AG10803 (cell line): ENCODE measurements around the gene HOXA1.

ENCODE experiments used
- DNase-seq: peaks from one replicate; pipeline ENCODE4 v3.0.0; 2010; ENCODE audit warnings: low read depth
- H3K4me3 ChIP-seq: 2 replicates; pipeline ENCODE4 v1.5.1; 2011; ENCODE audit warnings: mild to moderate bottlenecking, low read length, control low read depth
- TF ChIP-seq, protein P1 (sequence below): conservative IDR thresholded peaks from 2 replicates; pipeline ENCODE4 v1.5.1; 2011; ENCODE audit warnings: mild to moderate bottlenecking, low read length, control low read depth, inconsistent platforms

Gene HOXA1

DNA sequence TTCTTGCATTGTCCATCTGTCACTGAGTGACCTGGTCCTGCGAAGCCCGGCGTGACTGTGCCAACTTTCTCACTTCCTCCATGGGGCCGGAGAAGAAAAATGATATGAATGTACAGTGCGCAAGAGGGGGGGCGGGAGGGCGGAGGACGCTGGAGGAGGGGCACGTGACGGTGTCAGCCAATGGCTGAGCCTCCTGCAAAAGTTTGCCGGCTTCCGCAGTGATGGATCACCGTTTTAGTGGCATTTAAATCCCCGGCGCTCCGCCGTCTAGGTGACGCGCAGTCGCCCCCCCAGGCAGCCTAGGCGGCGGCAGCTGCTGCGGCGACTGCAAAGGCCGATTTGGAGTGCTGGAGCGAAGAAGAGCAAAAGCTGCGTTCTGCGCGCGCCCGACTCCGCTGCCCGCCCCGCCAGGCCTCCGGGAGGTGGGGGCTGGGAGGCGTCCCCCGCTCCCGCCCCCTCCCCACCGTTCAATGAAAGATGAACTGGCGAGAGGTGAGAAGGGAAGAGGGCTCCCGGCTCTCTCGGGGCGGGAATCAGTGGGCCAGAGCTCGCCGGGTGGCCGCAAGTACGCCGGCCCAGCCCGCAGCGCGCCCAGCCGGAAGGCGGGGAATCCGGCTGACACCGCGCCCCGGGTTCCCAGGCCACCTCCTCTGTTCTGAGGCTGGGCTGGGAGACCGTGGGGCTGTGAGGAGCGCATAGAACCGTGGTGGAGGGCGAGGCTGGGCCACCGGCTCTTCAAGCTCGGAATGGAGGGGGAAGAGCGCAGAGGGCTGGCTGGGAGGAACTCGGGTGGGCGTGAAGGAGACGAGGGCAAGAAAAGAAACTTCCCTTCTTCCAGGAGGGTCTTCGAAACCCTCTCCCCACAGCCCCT is at the start of gene HOXA1:
Gene HOXA1, minus strand, starts transcription at position 104 of the 871 bp plus-strand sequence. Its CDS starts 88 bp downstream, at position 16.
- TF ChIP-seq, protein P1, sequence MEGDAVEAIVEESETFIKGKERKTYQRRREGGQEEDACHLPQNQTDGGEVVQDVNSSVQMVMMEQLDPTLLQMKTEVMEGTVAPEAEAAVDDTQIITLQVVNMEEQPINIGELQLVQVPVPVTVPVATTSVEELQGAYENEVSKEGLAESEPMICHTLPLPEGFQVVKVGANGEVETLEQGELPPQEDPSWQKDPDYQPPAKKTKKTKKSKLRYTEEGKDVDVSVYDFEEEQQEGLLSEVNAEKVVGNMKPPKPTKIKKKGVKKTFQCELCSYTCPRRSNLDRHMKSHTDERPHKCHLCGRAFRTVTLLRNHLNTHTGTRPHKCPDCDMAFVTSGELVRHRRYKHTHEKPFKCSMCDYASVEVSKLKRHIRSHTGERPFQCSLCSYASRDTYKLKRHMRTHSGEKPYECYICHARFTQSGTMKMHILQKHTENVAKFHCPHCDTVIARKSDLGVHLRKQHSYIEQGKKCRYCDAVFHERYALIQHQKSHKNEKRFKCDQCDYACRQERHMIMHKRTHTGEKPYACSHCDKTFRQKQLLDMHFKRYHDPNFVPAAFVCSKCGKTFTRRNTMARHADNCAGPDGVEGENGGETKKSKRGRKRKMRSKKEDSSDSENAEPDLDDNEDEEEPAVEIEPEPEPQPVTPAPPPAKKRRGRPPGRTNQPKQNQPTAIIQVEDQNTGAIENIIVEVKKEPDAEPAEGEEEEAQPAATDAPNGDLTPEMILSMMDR: no peak
- peak within 1 kb of the TSS; percentile 93 for H3K4me3 ChIP-seq
- peak; percentile 93 for DNase-seq

DNA sequence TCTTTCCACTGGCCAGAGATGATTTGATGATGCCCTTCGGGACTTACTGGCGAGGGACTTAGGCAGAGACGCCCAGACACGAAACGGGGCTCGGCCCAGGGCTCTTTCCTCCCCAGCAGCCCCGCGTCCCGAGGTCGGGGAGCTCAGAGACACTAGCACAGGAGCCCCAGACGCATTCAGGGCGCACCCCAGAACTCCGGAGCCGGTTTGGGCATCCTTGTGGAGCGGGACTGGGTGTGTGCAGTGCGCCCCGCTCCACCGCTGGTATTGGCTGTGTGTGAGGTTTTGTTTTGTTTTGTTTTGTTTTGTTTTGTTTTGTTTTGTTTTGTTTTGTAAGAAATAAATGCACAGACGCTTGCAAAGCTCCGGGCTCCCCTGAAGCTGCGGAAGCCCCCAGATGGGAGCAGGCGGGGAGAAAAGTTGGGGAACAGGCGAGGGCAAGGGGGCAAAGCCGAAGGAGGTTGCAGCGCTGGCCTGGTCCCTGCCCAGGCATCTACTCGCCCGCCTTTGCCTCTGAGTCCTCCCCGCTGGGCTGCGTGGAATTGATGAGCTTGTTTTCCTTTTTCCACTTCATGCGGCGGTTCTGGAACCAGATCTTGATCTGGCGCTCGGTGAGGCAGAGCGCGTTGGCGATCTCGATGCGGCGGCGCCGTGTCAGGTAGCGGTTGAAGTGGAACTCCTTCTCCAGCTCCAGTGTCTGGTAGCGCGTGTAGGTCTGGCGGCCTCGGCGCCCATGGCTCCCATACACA is 49.5 kb upstream of the HOXA1 start:
- TF ChIP-seq, protein P1: no peak
- DNase-seq: no peak
- H3K4me3 ChIP-seq: no peak overlapping the region

DNA sequence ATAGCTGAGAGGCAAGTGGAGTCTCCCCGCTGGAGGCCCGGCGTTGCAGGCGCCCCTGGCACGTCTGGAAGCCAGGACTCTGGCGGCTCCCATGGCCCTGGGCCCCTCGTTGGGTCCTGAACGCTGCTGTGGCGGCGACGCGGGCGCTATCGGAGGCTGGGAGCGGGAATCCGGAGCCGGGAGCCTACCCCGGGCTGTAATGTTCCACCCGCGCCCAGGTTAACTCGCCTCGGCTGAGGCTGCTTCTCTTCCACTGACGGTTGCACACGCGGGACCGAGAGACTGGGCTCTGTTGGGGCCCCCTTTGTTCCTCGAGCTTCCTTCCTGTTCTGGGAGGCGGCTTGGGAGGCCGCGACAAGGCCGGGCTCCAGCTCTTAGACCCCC is 49.0 kb upstream of the HOXA1 start:
- no peak overlapping the region for H3K4me3 ChIP-seq
- TF ChIP-seq, protein P1: no peak
- no peak for DNase-seq

DNA sequence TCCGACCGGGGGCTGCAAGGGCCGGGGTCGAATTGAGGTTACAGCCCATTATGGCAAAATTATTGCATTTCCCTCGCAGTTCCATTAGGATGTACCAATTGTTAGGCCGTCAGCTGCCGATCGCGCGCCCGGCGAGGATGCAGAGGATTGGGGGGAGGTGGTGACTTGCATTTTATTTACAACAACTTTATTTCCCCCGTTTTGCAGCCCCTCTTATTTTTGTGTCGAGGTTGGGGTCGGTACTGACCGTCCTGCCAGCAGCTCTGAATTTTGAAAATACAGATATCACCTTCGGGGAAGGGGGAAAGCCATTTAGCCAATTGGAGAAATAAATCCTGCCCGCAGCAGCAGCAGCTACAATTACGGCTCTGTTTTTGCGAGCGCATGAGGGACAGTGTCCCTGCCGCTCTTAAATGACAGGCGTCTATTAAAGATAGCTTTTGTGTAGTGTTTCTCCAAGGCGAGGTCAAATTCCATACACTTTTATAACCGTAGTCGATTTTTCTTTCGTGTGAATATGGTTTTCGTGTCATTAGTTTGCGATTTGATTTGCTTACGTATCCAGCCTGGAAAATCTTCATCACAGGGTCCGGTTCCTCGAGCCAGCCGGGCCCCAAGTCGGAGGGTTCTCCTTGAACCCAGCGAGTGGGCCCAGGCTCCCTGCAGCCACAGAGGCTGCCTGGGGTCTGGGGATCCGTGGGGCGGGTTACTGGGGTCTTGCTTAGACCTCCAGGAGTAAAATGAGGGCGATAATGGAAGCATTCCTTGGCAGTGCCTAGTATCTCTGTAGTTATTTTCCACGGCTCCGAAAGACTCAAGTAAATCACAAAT is 48.4 kb upstream of the HOXA1 start:
- no peak for DNase-seq
- TF ChIP-seq, protein P1: no peak
- H3K4me3 ChIP-seq: no peak overlapping the region

DNA sequence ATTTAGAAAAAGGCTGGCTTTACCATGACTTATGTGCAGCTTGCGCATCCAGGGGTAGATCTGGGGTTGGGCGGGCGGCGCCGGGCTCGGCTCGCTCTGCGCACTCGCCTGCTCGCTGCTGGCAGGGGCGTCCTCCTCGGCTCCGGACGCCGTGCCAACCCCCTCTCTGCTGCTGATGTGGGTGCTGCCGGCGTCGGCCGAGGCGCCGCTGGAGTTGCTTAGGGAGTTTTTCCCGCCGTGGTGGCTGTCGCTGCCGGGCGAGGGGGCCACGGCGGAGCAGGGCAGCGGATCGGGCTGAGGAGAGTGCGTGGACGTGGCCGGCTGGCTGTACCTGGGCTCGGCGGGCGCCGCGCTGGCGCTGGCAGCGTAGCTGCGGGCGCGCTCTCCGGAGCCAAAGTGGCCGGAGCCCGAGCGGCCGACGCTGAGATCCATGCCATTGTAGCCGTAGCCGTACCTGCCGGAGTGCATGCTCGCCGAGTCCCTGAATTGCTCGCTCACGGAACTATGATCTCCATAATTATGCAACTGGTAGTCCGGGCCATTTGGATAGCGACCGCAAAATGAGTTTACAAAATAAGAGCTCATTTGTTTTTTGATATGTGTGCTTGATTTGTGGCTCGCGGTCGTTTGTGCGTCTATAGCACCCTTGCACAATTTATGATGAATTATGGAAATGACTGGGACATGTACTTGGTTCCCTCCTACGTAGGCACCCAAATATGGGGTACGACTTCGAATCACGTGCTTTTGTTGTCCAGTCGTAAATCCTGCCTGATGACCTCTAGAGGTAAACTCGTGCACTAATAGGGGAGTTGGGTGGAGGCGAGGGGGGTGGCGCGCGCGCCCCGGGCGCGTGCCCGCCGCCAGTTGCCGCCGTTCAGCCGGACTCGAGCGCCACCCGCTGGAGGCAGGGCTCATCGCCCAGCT is 47.5 kb upstream of the HOXA1 start, which contains the start of gene HOXA5:
Gene HOXA5, minus strand, starts transcription at position 659 of the 927 bp plus-strand sequence. Its CDS starts 74 bp downstream, at position 585.
- TF ChIP-seq, protein P1: peak; percentile 45
- DNase-seq: peak; percentile 85
- H3K4me3 ChIP-seq: peak within 1 kb of the TSS; percentile 56

DNA sequence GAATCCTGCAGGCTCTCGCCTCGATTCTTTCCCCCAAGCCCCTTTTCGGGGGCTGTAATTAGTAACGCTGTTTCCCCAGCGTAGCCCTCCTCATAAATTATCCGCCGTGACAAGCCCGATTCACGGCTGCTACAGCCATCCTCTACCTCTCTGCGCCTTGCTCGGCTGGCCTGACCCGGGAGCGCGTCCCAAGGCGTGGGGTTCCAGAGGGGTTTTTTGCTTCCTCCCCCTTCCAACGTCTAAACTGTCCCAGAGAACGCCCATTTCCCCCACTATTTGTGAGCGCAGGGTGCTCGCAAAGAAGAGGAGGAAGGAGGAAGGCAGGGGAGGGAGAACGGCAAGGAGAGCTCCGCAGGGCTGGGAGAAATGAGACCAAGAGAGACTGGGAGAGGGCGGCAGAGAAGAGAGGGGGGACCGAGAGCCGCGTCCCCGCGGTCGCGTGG is 46.8 kb upstream of the HOXA1 start:
- peak overlapping the region; percentile 56 for H3K4me3 ChIP-seq
- DNase-seq: no peak
- TF ChIP-seq, protein P1: no peak
